ENCODE results near the gene KDM3A.

Gene KDM3A

DNA sequence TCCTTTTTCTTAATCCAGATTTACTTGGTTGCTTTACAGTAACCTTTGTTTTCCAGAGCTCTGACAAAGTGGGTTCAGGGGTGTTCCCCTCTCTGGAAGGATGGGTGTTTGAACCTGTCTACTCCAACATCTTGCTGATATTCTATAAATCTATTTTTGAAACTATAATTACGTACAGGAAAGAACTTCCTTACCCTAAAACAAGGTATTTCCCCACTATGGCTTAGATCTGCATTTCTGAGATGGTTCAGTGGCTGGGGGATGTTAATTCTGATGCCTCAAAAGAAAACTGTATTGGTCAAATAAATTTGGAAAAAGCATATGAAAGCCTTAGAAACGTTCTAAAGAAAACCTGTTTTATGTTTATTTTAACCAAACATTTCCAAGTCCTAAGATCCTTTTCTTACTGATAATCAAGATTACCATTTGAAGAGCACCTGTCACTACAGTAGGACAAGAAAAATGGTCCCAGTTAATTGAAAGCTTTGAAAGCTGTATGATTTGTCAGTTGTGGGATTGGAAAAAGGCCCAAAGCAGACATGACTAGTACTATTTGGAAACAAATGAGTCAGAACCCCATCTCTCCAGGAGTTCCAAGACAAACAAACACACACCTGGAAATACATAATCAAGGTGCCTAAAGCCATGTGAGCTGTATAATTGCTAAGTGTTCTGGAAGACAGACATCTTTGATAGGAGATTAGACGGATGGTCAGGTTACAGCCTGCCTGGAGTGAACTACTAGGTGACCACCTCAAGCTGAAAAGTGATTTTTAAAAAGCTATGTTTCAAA is 57.5 kb downstream of the KDM3A start:
- H3K27ac ChIP-seq (ENCODE audit: low read depth, low read length), result no peak overlapping the region
- H3K4me3 ChIP-seq (ENCODE audit: low read depth, low read length), result no peak overlapping the region
- H3K9me3 ChIP-seq (ENCODE audit: control insufficient read depth, insufficient read depth, low read depth, low read length), result peaks cover 33% of the 10 kb centered on the region
- H3K9ac ChIP-seq (ENCODE audit: low read length), result no peak overlapping the region
- H3K36me3 ChIP-seq (ENCODE audit: control insufficient read depth, insufficient read depth, low read length), result peaks cover 68% of the 10 kb centered on the region
- no peaks in the 10 kb centered on the region for H3K4me1 ChIP-seq (ENCODE audit: control insufficient read depth, insufficient read depth, low read length)
- no peaks in the 10 kb centered on the region for H3K27me3 ChIP-seq (ENCODE audit: control insufficient read depth, insufficient read depth, low read length)

DNA sequence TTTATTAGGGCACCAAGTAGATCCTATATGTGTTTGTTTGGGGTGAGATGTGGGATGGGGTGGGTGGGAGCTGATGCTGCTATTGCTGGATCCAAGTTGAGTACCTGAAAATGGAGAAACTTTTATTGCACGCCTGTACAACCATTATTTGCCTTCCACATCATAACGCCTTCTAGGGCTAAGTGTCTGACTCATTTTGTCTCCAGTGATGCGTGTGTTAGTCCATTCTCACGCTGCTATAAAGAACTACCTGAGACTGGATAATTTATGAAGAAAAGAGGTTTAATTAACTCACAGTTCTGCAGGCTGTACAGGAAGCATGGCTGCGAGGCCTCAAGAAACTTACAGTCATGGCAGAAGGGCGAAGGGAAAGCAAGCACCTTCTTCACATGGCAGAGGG is 58.2 kb downstream of the KDM3A start:
- Histone ChIP-seq H3K36me3 (ENCODE audit: control insufficient read depth, insufficient read depth, low read length) (peaks cover 64% of the 10 kb centered on the region), H3K9me3 (ENCODE audit: control insufficient read depth, insufficient read depth, low read depth, low read length) (peaks cover 33% of the 10 kb centered on the region), H3K27me3 (ENCODE audit: control insufficient read depth, insufficient read depth, low read length) (no peaks in the 10 kb centered on the region), H3K4me1 (ENCODE audit: control insufficient read depth, insufficient read depth, low read length) (no peaks in the 10 kb centered on the region), H3K4me3 (ENCODE audit: low read depth, low read length) (no peak overlapping the region), H3K9ac (ENCODE audit: low read length) (no peak overlapping the region), H3K27ac (ENCODE audit: low read depth, low read length) (no peak overlapping the region)

DNA sequence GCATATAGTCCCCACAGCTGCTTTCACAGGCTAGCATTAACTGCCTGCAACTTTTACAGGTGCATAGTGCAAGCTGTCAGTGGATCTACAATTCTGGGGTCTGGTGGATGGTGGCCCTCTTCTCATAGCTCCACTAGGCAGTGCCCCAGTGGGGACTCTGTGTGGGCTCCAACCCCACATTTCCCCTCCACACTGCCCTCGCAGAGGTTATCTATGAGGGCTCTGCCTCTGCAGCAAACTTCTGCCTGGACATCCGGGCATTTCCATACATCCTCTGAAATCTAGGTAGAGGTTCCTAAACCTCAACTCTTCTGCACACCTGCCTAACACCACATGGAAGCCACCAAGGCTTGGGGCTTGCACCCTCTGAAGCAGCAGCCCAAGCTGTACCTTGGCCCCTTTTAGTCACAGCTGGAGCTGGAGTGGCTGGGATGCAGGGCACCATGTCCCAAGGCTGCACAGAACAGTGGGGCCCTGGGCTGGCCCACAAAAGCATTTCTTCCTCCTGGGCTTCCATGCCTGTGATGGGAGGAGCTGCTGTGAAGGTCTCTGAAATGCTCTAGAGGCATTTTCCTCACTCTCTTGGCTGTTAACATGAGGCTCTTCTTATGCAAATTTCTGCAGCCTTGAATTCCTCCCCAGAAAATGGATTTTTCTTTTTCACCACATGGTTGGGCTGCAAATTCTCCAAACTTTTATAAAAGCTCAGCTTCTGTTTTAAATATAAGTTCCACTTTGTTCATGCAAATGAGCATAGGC is 59.3 kb downstream of the KDM3A start:
- Histone ChIP-seq H3K27ac (ENCODE audit: low read depth, low read length) (no peak overlapping the region), H3K36me3 (ENCODE audit: control insufficient read depth, insufficient read depth, low read length) (peaks cover 57% of the 10 kb centered on the region), H3K4me3 (ENCODE audit: low read depth, low read length) (no peak overlapping the region), H3K9ac (ENCODE audit: low read length) (no peak overlapping the region), H3K4me1 (ENCODE audit: control insufficient read depth, insufficient read depth, low read length) (no peaks in the 10 kb centered on the region), H3K9me3 (ENCODE audit: control insufficient read depth, insufficient read depth, low read depth, low read length) (peaks cover 33% of the 10 kb centered on the region), H3K27me3 (ENCODE audit: control insufficient read depth, insufficient read depth, low read length) (no peaks in the 10 kb centered on the region)

DNA sequence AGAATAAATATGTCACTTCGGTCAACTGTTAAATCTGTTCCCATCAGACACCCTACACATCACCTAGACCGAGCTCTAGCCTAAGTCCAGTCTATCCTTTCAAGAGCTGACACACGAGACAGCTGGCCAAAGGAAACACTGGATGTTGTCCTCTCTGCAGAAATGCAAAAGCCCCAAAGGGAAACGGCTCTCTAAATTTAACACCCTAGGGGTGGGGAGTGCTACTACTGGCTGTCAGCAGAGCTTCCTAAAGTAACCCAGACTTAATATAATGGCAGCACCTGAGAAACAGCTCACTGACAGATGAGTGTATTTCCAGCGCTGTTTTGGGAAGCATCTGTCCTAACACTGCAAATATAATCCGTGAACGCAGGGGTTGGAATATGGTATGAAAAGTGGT is 66.4 kb downstream of the KDM3A start:
- peaks cover 25% of the 10 kb centered on the region for H3K36me3 ChIP-seq (ENCODE audit: control insufficient read depth, insufficient read depth, low read length)
- no peaks in the 10 kb centered on the region for H3K27me3 ChIP-seq (ENCODE audit: control insufficient read depth, insufficient read depth, low read length)
- no peaks in the 10 kb centered on the region for H3K9me3 ChIP-seq (ENCODE audit: control insufficient read depth, insufficient read depth, low read depth, low read length)
- H3K4me1 ChIP-seq (ENCODE audit: control insufficient read depth, insufficient read depth, low read length), result no peaks in the 10 kb centered on the region
- no peak overlapping the region for H3K9ac ChIP-seq (ENCODE audit: low read length)
- no peak overlapping the region for H3K4me3 ChIP-seq (ENCODE audit: low read depth, low read length)
- H3K27ac ChIP-seq (ENCODE audit: low read depth, low read length), result no peak overlapping the region

DNA sequence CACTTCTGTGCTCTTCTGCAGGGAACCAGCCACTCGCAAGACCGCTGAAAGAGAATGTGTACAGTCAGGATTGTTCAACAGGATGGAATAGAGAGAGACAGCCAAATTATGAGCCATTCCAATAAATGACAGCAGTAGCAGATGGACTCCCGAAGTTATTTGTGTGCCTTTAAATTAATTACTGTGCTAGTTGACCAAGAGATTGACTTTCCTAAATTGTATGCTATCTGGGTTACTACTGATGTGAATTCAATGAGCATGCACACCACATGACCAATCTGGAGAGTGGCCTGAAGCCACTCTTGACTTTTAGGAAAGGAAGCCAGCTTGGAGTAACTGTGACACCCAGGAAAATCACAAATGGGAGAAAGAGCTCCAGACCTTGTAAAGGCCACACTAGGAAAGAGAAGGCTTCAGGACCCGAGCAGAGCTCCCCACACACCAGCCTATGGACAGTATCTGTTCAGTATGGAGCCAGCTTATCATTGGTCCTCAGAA is 69.3 kb downstream of the KDM3A start:
- Histone ChIP-seq H3K4me1 (ENCODE audit: control insufficient read depth, insufficient read depth, low read length) (no peaks in the 10 kb centered on the region), H3K9ac (ENCODE audit: low read length) (no peak overlapping the region), H3K27me3 (ENCODE audit: control insufficient read depth, insufficient read depth, low read length) (no peaks in the 10 kb centered on the region), H3K36me3 (ENCODE audit: control insufficient read depth, insufficient read depth, low read length) (peaks cover 14% of the 10 kb centered on the region), H3K4me3 (ENCODE audit: low read depth, low read length) (no peak overlapping the region), H3K27ac (ENCODE audit: low read depth, low read length) (no peak overlapping the region), H3K9me3 (ENCODE audit: control insufficient read depth, insufficient read depth, low read depth, low read length) (no peaks in the 10 kb centered on the region)

DNA sequence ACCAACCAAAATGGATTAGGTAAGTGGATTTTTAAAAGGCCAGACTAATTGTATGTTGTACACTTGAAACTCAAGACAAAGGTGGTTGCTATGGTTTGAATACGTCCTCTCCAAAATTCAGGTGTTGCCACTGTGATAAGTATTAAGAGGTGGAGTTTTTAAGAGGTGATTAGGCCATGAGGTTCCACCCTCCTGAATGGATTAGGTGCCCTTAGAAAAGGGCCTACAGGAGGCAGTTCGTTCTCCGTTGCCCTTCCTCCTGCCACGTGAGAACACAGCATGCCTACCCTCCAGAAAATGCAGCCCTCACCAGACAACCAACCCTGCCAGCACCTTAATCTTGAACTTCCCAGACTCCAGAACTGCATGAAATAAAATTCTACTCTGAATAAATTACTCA is 70.9 kb downstream of the KDM3A start:
- H3K27ac ChIP-seq (ENCODE audit: low read depth, low read length), result no peak overlapping the region
- H3K27me3 ChIP-seq (ENCODE audit: control insufficient read depth, insufficient read depth, low read length), result no peaks in the 10 kb centered on the region

DNA sequence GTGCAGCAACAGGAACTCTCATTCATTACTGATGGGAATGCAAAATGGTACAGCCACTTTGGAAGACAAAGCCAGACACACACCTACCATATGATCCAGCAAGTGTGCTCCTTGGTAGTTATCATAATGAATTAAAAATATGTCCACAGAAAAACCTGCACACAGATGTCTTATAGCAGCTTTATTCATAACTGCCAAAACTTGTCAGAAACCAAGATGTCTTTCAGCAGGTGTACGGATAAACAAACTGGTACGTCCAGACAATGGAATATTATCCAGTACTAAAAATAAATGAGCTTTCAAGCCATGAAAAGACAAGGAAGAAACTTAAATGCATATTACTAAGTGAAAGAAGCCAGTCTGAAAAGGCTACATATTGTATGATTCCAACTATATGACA is 71.7 kb downstream of the KDM3A start:
- Histone ChIP-seq H3K27ac (ENCODE audit: low read depth, low read length) (no peak overlapping the region), H3K9me3 (ENCODE audit: control insufficient read depth, insufficient read depth, low read depth, low read length) (peaks cover 2% of the 10 kb centered on the region; the same call in 1 of the 2 replicates), H3K9ac (ENCODE audit: low read length) (no peak overlapping the region), H3K36me3 (ENCODE audit: control insufficient read depth, insufficient read depth, low read length) (peaks cover 10% of the 10 kb centered on the region; the same call in 1 of the 2 replicates), H3K27me3 (ENCODE audit: control insufficient read depth, insufficient read depth, low read length) (no peaks in the 10 kb centered on the region), H3K4me1 (ENCODE audit: control insufficient read depth, insufficient read depth, low read length) (no peaks in the 10 kb centered on the region), H3K4me3 (ENCODE audit: low read depth, low read length) (no peak overlapping the region)

More for the DNA sequence above, 70.9 kb downstream of the KDM3A start:
- Histone ChIP-seq H3K4me3 (ENCODE audit: low read depth, low read length) (no peak overlapping the region), H3K4me1 (ENCODE audit: control insufficient read depth, insufficient read depth, low read length) (no peaks in the 10 kb centered on the region), H3K36me3 (ENCODE audit: control insufficient read depth, insufficient read depth, low read length) (peaks cover 14% of the 10 kb centered on the region), H3K9ac (ENCODE audit: low read length) (no peak overlapping the region), H3K9me3 (ENCODE audit: control insufficient read depth, insufficient read depth, low read depth, low read length) (peaks cover 2% of the 10 kb centered on the region; the same call in 1 of the 2 replicates)

DNA sequence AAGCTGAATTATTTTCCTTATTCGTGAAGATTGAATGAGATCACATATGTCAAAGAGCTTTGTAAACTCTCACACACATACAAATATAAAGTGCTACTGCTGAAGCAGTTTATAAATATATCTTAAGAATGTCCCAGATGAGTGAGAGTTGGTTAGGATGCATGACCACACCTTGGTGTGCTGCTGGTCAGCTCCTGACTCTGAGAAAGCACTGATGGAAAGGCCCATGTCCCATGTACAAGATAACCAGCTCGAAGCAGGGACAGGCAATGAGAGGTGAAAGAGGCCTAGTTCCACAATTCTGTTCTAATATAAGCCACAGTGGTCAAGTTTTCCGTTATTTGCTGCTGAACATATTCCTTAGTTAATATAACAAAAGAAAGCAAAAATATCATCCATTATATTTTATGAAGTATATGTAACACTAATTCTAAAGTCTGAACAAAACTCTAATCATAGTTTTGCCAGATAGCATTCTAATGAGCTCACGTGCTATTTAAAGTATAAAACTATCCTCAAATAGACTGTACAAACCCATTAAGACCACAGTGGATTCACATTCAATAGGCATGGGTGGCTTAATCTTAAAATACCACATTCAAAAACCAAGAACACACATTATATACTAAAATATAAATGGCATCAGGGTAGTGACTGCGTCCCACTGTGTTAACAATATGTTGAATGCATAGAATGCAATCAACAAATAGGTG is 72.9 kb downstream of the KDM3A start:
- peaks cover 8% of the 10 kb centered on the region; the same call in 1 of the 2 replicates for H3K36me3 ChIP-seq (ENCODE audit: control insufficient read depth, insufficient read depth, low read length)
- no peaks in the 10 kb centered on the region for H3K4me1 ChIP-seq (ENCODE audit: control insufficient read depth, insufficient read depth, low read length)
- no peak overlapping the region for H3K4me3 ChIP-seq (ENCODE audit: low read depth, low read length)
- no peaks in the 10 kb centered on the region for H3K27me3 ChIP-seq (ENCODE audit: control insufficient read depth, insufficient read depth, low read length)
- H3K9ac ChIP-seq (ENCODE audit: low read length), result no peak overlapping the region
- H3K9me3 ChIP-seq (ENCODE audit: control insufficient read depth, insufficient read depth, low read depth, low read length), result peaks cover 2% of the 10 kb centered on the region; the same call in 1 of the 2 replicates
- H3K27ac ChIP-seq (ENCODE audit: low read depth, low read length), result no peak overlapping the region

DNA sequence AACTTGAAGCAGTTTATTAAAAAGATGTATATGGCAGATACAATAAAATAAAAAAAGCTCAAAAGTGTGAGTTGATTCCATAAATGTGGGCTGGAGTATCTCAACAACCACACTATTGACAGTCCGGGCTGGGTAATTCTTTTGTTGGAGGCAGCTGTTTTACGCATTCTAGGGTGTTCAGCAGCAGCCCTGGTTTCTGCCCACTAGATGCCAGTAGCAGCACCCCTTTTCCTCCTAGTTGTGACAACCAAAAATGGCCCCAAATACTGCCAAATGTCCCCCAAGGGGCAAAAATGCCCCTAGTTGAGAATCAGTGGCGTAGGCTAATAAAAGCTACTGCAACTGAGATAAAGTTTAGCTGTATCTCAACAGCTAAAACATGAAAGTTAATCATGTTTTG is 77.3 kb downstream of the KDM3A start:
- no peak overlapping the region for H3K4me3 ChIP-seq (ENCODE audit: low read depth, low read length)

DNA sequence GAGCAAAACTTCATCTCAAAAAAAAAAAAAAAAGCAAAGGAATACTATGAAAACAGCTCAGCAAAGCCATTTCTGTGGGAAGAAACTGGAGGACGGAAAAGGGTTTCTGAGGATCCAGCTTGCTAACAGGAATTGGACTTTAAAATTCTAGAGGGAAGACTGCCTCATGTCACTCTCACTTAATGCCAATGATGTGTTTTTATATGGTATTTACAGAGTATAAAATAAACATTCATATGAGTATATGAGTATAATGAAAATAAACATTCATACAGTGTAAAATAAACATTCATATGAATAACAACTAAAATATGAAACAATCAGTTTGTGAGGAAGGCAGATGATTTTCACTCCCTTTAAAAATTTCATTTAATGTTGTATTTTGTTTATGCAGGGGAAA is 78.2 kb downstream of the KDM3A start:
- Histone ChIP-seq H3K9me3 (ENCODE audit: control insufficient read depth, insufficient read depth, low read depth, low read length) (peaks cover 10% of the 10 kb centered on the region), H3K27ac (ENCODE audit: low read depth, low read length) (no peak overlapping the region), H3K4me3 (ENCODE audit: low read depth, low read length) (no peak overlapping the region), H3K4me1 (ENCODE audit: control insufficient read depth, insufficient read depth, low read length) (no peaks in the 10 kb centered on the region), H3K27me3 (ENCODE audit: control insufficient read depth, insufficient read depth, low read length) (no peaks in the 10 kb centered on the region), H3K36me3 (ENCODE audit: control insufficient read depth, insufficient read depth, low read length) (no peaks in the 10 kb centered on the region), H3K9ac (ENCODE audit: low read length) (no peak overlapping the region)

More for the DNA sequence above, 77.3 kb downstream of the KDM3A start:
- H3K9ac ChIP-seq (ENCODE audit: low read length), result no peak overlapping the region
- no peaks in the 10 kb centered on the region for H3K27me3 ChIP-seq (ENCODE audit: control insufficient read depth, insufficient read depth, low read length)
- H3K4me1 ChIP-seq (ENCODE audit: control insufficient read depth, insufficient read depth, low read length), result no peaks in the 10 kb centered on the region
- H3K9me3 ChIP-seq (ENCODE audit: control insufficient read depth, insufficient read depth, low read depth, low read length), result peaks cover 10% of the 10 kb centered on the region
- H3K27ac ChIP-seq (ENCODE audit: low read depth, low read length), result no peak overlapping the region
- no peaks in the 10 kb centered on the region for H3K36me3 ChIP-seq (ENCODE audit: control insufficient read depth, insufficient read depth, low read length)

Measured in HUES6 (cell line).